IMR-90 (cell line): Measurements from ENCODE around the gene MAP2K5.

Experiments
- CTCF ChIP-seq: conservative IDR thresholded peaks from 2 replicates; pipeline ENCODE4 v1.5.1; 2012; ENCODE audit warnings: mild to moderate bottlenecking, low read depth, low read length, improper control_type of control experiment
- MAFK ChIP-seq: IDR thresholded peaks from 2 replicates; pipeline ENCODE4 v1.6.1; 2012; ENCODE audit warnings: low read depth, low read length, improper control_type of control experiment
- MAZ ChIP-seq: IDR thresholded peaks from 2 replicates; pipeline ENCODE4 v1.6.1; 2012; ENCODE audit warnings: low read depth, mild to moderate bottlenecking, low read length, improper control_type of control experiment, moderate library complexity, borderline replicate concordance
- MXI1 ChIP-seq: IDR thresholded peaks from 2 replicates; pipeline ENCODE4 v1.6.1; 2012; ENCODE audit warnings: low read depth, mild to moderate bottlenecking, low read length, moderate library complexity, borderline replicate concordance
- POLR2A ChIP-seq: IDR thresholded peaks from 2 replicates; pipeline ENCODE4 v1.6.1; 2012; ENCODE audit warnings: mild to moderate bottlenecking, low read depth, low read length

- TF ChIP-seq CTCF (no peak), MAZ (no peak), POLR2A (no peak), MXI1 (no peak), MAFK (no peak)
These were observed 298.9 kb downstream of the MAP2K5 start for GRCh38 chr15:67841513-67841762.
